Muscle of leg (tissue), 11 donors: ENCODE data around the gene MAK. TPM values are rescaled to one million over a fixed set of nuclear protein-coding genes. Genes with fewer than 3 reads are reported as not detected.
"Not testable (repeated sequence)": the region's sequence is repeated elsewhere in the genome, so short reads cannot be mapped to it uniquely, and the experiment has no call there.

Experiments used
- DNase-seq: peaks from one replicate; pipeline ENCODE4 v3.0.0; 2013
- H3K27ac ChIP-seq: one replicate; pipeline ENCODE4 v1.5.1; 2013; ENCODE audit warnings: mild to moderate bottlenecking, low read length, control low read depth
- H3K27me3 ChIP-seq: one replicate; pipeline ENCODE4 v1.6.1; 2013; ENCODE audit warnings: low read length; ENCODE audit not compliant: control insufficient read depth, insufficient read depth
- H3K36me3 ChIP-seq: one replicate; pipeline ENCODE4 v1.6.1; 2013; ENCODE audit warnings: low read length; ENCODE audit not compliant: control insufficient read depth, insufficient read depth
- H3K4me1 ChIP-seq: one replicate; pipeline ENCODE4 v1.6.1; 2013; ENCODE audit warnings: low read length; ENCODE audit not compliant: control insufficient read depth, insufficient read depth
- H3K4me3 ChIP-seq: one replicate; pipeline ENCODE4 v1.5.1; 2013; ENCODE audit warnings: low read length, control low read depth
- H3K9me3 ChIP-seq: replicated peaks from 2 replicates; pipeline ENCODE4 v1.6.1; 2013; ENCODE audit warnings: low read depth, low read length; ENCODE audit not compliant: control insufficient read depth
- WGBS: methylation state at CpG from one replicate; pipeline ENCODE4 v1.1.5; 2013; ENCODE audit warnings: missing lambda C conversion rate; ENCODE audit not compliant: insufficient coverage; 5-methylcytosine and 5-hydroxymethylcytosine counted together
- polyA plus RNA-seq, 8 donors: library from polyadenylated mRNA; unstranded; fragments of 120-200 nt; gene quantifications; one replicate each; pipeline versions ENCODE4 v1.2.1 to v1.2.3, GENCODE V29; 2013; ENCODE audit warnings: inconsistent platforms in 1 of 8, low replicate concordance in 1 of 8; ENCODE audit not compliant: insufficient read length in 8 of 8, insufficient read depth in 1 of 8
- total RNA-seq: library from RNA; stranded (reverse); fragments of 120-200 nt; gene quantifications from one replicate; pipeline ENCODE4 v1.2.4, GENCODE V29; 2013

The MAK gene
- total and polyA plus RNA-seq, 9 donors: 0.04 to 0.65 (median 0.25) TPM

- Histone ChIP-seq H3K27ac (no peak overlapping the region), H3K9me3 (no peaks in the 10 kb centered on the region), H3K4me3 (no peak overlapping the region), H3K27me3 (peaks cover 33% of the 10 kb centered on the region), H3K36me3 (no peaks in the 10 kb centered on the region), H3K4me1 (peaks cover 8% of the 10 kb centered on the region)
- WGBS: 92% methylated on average over 10 of the region's 11 CpGs
- DNase-seq: no peak
Observed at GRCh38 chr6:10834823-10835222, 3.5 kb downstream of the MAK start.

GRCh38 chr6:10831609-10832008, 6.7 kb downstream of the MAK start:
- Histone ChIP-seq H3K27ac (no peak overlapping the region), H3K4me1 (no peaks in the 10 kb centered on the region), H3K27me3 (peaks cover 16% of the 10 kb centered on the region), H3K9me3 (no peaks in the 10 kb centered on the region), H3K4me3 (no peak overlapping the region), H3K36me3 (no peaks in the 10 kb centered on the region)
- no peak for DNase-seq
- no CpG with 5 or more reads among the region's 2 CpGs for WGBS

GRCh38 chr6:10824819-10825218, 13.5 kb downstream of the MAK start:
- Histone ChIP-seq H3K36me3 (no peaks in the 10 kb centered on the region), H3K27ac (no peak overlapping the region), H3K9me3 (no peaks in the 10 kb centered on the region), H3K4me3 (no peak overlapping the region), H3K27me3 (no peaks in the 10 kb centered on the region), H3K4me1 (no peaks in the 10 kb centered on the region)
- DNase-seq: no peak
- no CpG with 5 or more reads among the region's 6 CpGs for WGBS

GRCh38 chr6:10824297-10824696, 14.0 kb downstream of the MAK start:
- H3K9me3 ChIP-seq: no peaks in the 10 kb centered on the region
- no peaks in the 10 kb centered on the region for H3K4me1 ChIP-seq
- H3K4me3 ChIP-seq: no peak overlapping the region
- no peaks in the 10 kb centered on the region for H3K27me3 ChIP-seq
- WGBS: 94% methylated on average over 8 of the region's 8 CpGs
- no peak overlapping the region for H3K27ac ChIP-seq
- no peaks in the 10 kb centered on the region for H3K36me3 ChIP-seq
- DNase-seq: no peak

- not testable (repeated sequence) for H3K9me3 ChIP-seq, DNase-seq, H3K27me3 ChIP-seq, H3K4me3 ChIP-seq, H3K4me1 ChIP-seq, H3K27ac ChIP-seq, H3K36me3 ChIP-seq
- WGBS: 100% methylated on average over 2 of the region's 6 CpGs
Observed at GRCh38 chr6:10814176-10814575, 24.2 kb downstream of the MAK start.

- Histone ChIP-seq H3K27ac (no peak overlapping the region), H3K36me3 (no peaks in the 10 kb centered on the region), H3K27me3 (no peaks in the 10 kb centered on the region), H3K4me1 (no peaks in the 10 kb centered on the region), H3K4me3 (no peak overlapping the region), H3K9me3 (no peaks in the 10 kb centered on the region)
- no peak for DNase-seq
- no CpG with 5 or more reads among the region's 6 CpGs for WGBS
Observed at GRCh38 chr6:10809098-10809497, 29.2 kb downstream of the MAK start.

GRCh38 chr6:10808376-10808775, 30.0 kb downstream of the MAK start:
- Histone ChIP-seq H3K36me3 (no peaks in the 10 kb centered on the region), H3K27me3 (no peaks in the 10 kb centered on the region), H3K9me3 (no peaks in the 10 kb centered on the region), H3K4me3 (no peak overlapping the region), H3K4me1 (no peaks in the 10 kb centered on the region), H3K27ac (no peak overlapping the region)
- DNase-seq: no peak
- no CpG with 5 or more reads among the region's 4 CpGs for WGBS

- H3K4me1 ChIP-seq: no peaks in the 10 kb centered on the region
- H3K36me3 ChIP-seq: no peaks in the 10 kb centered on the region
- no peak overlapping the region for H3K4me3 ChIP-seq
- no peaks in the 10 kb centered on the region for H3K27me3 ChIP-seq
- no peak overlapping the region for H3K27ac ChIP-seq
- no peaks in the 10 kb centered on the region for H3K9me3 ChIP-seq
- WGBS: no CpG with 5 or more reads among the region's 2 CpGs
- DNase-seq: peak; percentile 57
Observed at GRCh38 chr6:10801224-10801848, 37.0 kb downstream of the MAK start.

- Histone ChIP-seq H3K36me3 (no peaks in the 10 kb centered on the region), H3K27ac (no peak overlapping the region), H3K9me3 (no peaks in the 10 kb centered on the region), H3K4me1 (no peaks in the 10 kb centered on the region), H3K27me3 (no peaks in the 10 kb centered on the region), H3K4me3 (no peak overlapping the region)
- 87% methylated on average over 2 of the region's 3 CpGs for whole genome bisulfite sequencing
- no peak for DNase-seq
Observed at GRCh38 chr6:10800810-10801209, 37.5 kb downstream of the MAK start.

- DNase-seq: no peak
- H3K4me3 ChIP-seq: no peak overlapping the region
- H3K27me3 ChIP-seq: no peaks in the 10 kb centered on the region
- peaks cover 5% of the 10 kb centered on the region for H3K36me3 ChIP-seq
- H3K9me3 ChIP-seq: no peaks in the 10 kb centered on the region
- no peak overlapping the region for H3K27ac ChIP-seq
- no peaks in the 10 kb centered on the region for H3K4me1 ChIP-seq
- WGBS: no CpG with 5 or more reads among the region's 3 CpGs
Observed at GRCh38 chr6:10794239-10794638, 44.1 kb downstream of the MAK start.

GRCh38 chr6:10793695-10794094, 44.6 kb downstream of the MAK start:
- WGBS: 100% methylated on average over 3 of the region's 6 CpGs

More at GRCh38 chr6:10793695-10794094, 44.6 kb downstream of the MAK start:
- no peaks in the 10 kb centered on the region for H3K27me3 ChIP-seq
- H3K4me1 ChIP-seq: no peaks in the 10 kb centered on the region
- no peak overlapping the region for H3K4me3 ChIP-seq
- H3K36me3 ChIP-seq: peaks cover 5% of the 10 kb centered on the region
- H3K27ac ChIP-seq: no peak overlapping the region
- DNase-seq: no peak
- no peaks in the 10 kb centered on the region for H3K9me3 ChIP-seq
